Measurements from ENCODE around the gene VPS35L.
A peak's percentile ranks its signal among the peaks of the same experiment; 100 is the strongest.

Gene VPS35L

DNA sequence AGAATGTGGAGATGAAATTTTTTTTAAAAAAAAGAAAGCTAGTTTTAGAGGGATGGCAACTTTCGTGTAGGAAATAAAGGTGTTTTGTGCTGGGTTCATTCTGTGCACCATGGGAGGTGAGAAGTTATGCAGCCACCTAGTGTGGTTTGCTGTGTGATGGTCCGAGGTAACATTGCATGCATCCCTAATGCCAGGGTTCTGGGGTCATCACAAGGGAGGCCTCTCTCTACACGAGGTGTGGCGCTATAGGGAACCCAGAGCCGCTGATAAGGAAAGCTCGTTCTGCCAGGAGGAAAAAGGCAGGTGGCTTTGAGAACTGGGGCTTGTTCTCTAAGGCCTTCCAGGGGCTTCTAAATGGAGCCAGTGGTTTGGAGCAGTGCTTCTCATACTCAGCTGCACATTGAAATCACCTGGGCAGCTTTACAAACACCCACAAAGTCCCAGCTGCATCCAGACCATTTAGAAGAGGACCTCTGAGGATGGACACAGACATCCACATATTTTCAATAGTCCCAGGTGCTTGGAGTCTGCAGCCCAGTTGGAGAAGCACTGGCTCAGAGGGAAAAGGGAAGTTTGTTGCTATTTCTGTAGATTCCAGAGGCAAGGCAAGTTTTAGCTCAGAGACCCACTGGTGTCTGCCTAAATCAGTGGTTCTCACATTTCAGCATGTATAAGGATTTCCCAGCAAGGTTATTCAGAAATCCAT, 43.5 kb downstream of the VPS35L start:
- TF ChIP-seq, protein P1, sequence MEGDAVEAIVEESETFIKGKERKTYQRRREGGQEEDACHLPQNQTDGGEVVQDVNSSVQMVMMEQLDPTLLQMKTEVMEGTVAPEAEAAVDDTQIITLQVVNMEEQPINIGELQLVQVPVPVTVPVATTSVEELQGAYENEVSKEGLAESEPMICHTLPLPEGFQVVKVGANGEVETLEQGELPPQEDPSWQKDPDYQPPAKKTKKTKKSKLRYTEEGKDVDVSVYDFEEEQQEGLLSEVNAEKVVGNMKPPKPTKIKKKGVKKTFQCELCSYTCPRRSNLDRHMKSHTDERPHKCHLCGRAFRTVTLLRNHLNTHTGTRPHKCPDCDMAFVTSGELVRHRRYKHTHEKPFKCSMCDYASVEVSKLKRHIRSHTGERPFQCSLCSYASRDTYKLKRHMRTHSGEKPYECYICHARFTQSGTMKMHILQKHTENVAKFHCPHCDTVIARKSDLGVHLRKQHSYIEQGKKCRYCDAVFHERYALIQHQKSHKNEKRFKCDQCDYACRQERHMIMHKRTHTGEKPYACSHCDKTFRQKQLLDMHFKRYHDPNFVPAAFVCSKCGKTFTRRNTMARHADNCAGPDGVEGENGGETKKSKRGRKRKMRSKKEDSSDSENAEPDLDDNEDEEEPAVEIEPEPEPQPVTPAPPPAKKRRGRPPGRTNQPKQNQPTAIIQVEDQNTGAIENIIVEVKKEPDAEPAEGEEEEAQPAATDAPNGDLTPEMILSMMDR (IDR thresholded peaks at IDR 0.05; ENCODE audit: extremely low read depth, missing control alignments): no peak
- no peak for DNase-seq (ENCODE audit: low spot score)

GRCh38 chr16:19599968-19600716, 44.6 kb downstream of the VPS35L start:
- TF ChIP-seq, protein P1 (IDR thresholded peaks at IDR 0.05; ENCODE audit: extremely low read depth, missing control alignments): no peak
- no peak for DNase-seq (ENCODE audit: low spot score)

GRCh38 chr16:19601083-19601976, 45.8 kb downstream of the VPS35L start:
- DNase-seq (ENCODE audit: low spot score): peak; percentile 21
- TF ChIP-seq, protein P1 (IDR thresholded peaks at IDR 0.05; ENCODE audit: extremely low read depth, missing control alignments): no peak

DNA sequence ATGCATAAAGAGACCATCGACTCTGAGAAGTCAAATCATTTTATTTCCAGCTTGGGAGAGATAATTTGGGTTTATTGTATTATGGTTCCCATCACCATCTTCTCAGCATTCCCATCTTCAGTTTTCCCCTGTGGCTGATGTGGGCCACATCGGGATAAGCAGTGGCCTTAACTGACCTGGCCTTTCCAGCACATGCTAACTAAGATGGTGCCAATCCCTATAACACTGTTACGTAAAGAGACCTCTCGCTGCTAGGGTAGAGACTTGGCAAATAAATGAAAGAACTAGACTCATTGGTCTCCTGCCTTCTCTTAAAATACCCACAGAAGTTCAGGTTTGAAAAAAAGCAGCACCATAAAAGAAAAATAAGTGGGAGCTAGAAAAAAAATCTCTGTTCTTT, 49.4 kb downstream of the VPS35L start:
- TF ChIP-seq, protein P1 (IDR thresholded peaks at IDR 0.05; ENCODE audit: extremely low read depth, missing control alignments): no peak

DNA sequence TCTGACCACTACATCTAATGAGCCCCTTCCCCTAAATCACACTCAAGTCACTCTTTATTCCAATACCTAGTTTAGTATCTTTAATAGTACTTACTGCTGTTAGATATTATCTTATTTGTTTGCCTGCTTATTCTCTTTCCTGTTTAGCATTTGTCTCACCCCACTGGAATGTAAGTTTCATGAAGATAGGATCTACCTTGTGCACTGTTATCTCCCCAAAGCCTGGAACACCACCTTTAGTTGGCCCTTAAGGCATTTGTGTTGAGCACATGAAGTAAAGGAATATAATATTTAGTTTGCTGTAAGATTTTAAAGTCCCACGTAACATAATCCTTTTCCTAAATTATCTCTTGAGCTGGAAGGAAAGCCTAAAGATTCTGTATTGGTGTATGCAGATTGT, 50.2 kb downstream of the VPS35L start:
- TF ChIP-seq, protein P1 (IDR thresholded peaks at IDR 0.05; ENCODE audit: extremely low read depth, missing control alignments): no peak
- DNase-seq (ENCODE audit: low spot score): no peak

More for the DNA sequence above, 49.4 kb downstream of the VPS35L start:
- DNase-seq (ENCODE audit: low spot score): no peak

GRCh38 chr16:19607616-19608280, 52.2 kb downstream of the VPS35L start:
- DNase-seq (ENCODE audit: low spot score): no peak
- TF ChIP-seq, protein P1 (IDR thresholded peaks at IDR 0.05; ENCODE audit: extremely low read depth, missing control alignments): no peak

Data from GM20000 (cell line).